ENCODE results near the gene FSIP1.
A peak's percentile ranks its signal among the peaks of the same experiment; 100 is the strongest.

FSIP1 gene

DNA sequence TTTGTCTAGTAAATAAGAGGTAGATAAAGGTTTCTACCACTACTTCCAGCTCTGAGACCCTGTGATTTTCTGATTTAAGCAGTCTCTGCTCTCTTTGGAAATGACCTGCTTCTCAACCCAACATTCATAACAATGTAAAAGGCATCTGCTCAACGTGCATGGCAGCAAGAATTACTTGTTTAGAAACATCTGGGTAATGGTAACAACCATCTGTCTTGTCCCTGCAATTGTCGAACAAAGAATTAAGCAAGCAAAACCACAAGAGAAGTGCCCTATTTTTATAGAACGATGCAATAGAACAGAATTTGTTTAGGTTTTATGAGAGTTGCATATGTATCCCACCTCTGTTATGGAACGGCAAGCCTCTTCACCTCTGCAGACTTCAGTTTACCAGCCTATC, 7.1 kb upstream of the FSIP1 start:
- Histone ChIP-seq H3K4me1 (ENCODE audit: control insufficient read depth, insufficient read depth, low read length) (peaks cover 34% of the 10 kb centered on the region), H3K36me3 (ENCODE audit: control insufficient read depth, insufficient read depth, low read length) (no peaks in the 10 kb centered on the region), H3K27me3 (ENCODE audit: control insufficient read depth, insufficient read depth, low read length) (no peaks in the 10 kb centered on the region), H3K4me3 (ENCODE audit: low read depth, low read length) (no peak overlapping the region), H3K9ac (ENCODE audit: low read depth, low read length) (no peak overlapping the region), H3K9me3 (ENCODE audit: control insufficient read depth, insufficient read depth, low read length) (no peaks in the 10 kb centered on the region)

DNA sequence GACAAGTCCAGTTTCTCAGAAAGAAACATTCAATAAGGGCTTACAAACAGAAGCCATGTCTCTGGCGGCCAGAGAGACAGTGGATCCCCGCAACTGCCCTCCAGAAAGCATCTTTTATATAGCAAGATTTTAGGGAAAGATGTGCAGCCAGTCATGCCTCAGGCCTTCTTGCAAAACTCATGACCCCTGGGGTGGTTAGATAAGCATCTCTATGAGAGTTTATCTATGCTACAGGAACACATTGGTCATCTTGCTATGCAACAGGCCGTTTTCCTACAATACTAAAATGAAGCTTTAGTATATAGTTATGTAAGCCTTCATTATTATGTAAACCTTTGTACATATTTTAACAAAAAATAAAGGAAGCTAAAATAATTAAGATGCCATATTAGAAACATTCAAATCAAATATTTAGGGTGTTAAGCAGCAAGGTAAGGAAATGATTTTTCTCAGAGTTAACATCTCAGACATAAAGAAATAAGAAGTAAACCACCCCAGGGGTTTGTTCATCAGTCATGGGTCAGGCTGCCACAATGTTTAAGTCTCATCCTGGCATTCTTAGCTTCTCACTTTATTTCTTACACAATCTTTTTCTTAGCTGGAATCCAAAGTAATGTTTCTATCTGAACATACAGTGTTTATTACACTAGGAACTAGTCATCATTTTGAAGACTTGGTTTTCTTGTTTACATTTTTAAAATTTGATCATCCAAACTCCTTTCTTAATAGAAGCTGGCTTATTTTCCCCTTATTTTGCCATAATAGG, 6.3 kb upstream of the FSIP1 start:
- peaks cover 34% of the 10 kb centered on the region for H3K4me1 ChIP-seq (ENCODE audit: control insufficient read depth, insufficient read depth, low read length)
- no peaks in the 10 kb centered on the region for H3K9me3 ChIP-seq (ENCODE audit: control insufficient read depth, insufficient read depth, low read length)
- no peaks in the 10 kb centered on the region for H3K36me3 ChIP-seq (ENCODE audit: control insufficient read depth, insufficient read depth, low read length)
- no peaks in the 10 kb centered on the region for H3K27me3 ChIP-seq (ENCODE audit: control insufficient read depth, insufficient read depth, low read length)
- H3K4me3 ChIP-seq (ENCODE audit: low read depth, low read length): no peak overlapping the region
- no peak overlapping the region for H3K9ac ChIP-seq (ENCODE audit: low read depth, low read length)

DNA sequence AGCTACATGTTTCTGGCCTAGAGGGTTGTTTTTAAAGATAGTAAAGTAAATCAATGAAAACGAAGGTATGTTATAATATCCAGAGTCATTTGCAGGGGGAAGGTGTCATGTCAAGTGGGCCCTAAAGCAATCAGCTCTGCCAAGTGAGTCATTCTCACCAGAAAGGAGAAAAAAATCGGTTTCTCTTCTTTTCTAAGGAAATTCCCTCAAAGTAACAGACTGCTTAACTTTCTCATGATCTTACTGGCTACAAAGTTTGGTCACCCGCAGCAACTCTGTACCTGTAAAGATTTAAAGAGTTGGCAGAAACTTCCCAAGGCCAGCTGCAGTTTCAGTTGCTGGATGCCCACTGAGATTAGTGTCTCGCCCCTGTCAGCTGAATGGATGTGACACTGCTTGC, 5.5 kb upstream of the FSIP1 start:
- Histone ChIP-seq H3K27me3 (ENCODE audit: control insufficient read depth, insufficient read depth, low read length) (no peaks in the 10 kb centered on the region), H3K4me1 (ENCODE audit: control insufficient read depth, insufficient read depth, low read length) (peaks cover 34% of the 10 kb centered on the region), H3K9ac (ENCODE audit: low read depth, low read length) (no peak overlapping the region), H3K36me3 (ENCODE audit: control insufficient read depth, insufficient read depth, low read length) (no peaks in the 10 kb centered on the region), H3K4me3 (ENCODE audit: low read depth, low read length) (no peak overlapping the region), H3K9me3 (ENCODE audit: control insufficient read depth, insufficient read depth, low read length) (no peaks in the 10 kb centered on the region)

DNA sequence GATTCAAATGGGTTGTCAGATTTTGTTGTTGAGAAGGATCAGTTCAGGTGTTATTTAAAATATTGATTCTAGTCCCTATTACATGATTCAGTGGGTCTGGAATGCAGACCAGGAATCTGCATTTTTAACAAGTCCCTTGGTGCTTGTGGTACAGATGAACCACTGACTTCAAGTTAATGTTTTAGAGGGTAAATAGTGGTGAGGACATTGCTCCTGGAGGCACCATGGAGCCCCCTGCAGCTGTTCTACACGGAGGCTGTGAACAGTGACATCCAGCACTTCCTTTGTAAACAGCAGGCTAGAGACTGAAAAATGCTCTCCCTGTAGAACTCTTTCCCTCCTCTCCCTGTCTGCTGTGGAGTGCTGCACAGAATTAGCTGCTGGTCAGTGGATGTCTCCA, 4.8 kb upstream of the FSIP1 start:
- Histone ChIP-seq H3K4me3 (ENCODE audit: low read depth, low read length) (no peak overlapping the region), H3K36me3 (ENCODE audit: control insufficient read depth, insufficient read depth, low read length) (no peaks in the 10 kb centered on the region), H3K9me3 (ENCODE audit: control insufficient read depth, insufficient read depth, low read length) (no peaks in the 10 kb centered on the region), H3K4me1 (ENCODE audit: control insufficient read depth, insufficient read depth, low read length) (peaks cover 34% of the 10 kb centered on the region), H3K9ac (ENCODE audit: low read depth, low read length) (no peak overlapping the region), H3K27me3 (ENCODE audit: control insufficient read depth, insufficient read depth, low read length) (no peaks in the 10 kb centered on the region)

DNA sequence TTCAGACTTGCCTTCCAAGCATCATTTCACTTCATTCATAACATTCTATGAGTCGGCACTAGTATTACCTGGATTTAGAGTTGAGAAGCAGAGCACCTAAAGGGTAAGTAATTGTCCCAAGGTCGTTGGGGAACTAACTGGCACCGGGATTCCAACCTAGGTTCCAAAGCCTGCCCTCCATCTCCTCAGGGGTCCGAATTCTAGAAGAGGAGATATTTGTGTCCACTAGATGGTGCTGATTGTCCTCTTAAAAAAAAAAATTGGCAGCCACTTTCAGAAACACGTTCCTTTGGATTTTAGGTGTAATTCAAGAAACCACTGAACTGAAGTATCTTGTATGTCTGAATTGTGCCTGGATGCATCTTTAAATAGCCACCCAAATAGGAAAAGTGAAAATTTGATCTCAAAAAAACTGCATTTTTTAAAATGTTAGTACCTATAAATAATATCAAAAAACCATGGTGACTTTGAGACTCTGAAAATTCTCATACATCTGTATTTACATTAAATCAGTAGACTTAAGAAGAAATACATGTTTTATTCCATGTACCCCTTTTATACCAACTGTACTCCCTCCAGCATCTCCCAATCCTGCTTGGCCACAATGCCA, 3.9 kb upstream of the FSIP1 start:
- Histone ChIP-seq H3K27me3 (ENCODE audit: control insufficient read depth, insufficient read depth, low read length) (no peaks in the 10 kb centered on the region), H3K36me3 (ENCODE audit: control insufficient read depth, insufficient read depth, low read length) (no peaks in the 10 kb centered on the region), H3K9ac (ENCODE audit: low read depth, low read length) (no peak overlapping the region), H3K9me3 (ENCODE audit: control insufficient read depth, insufficient read depth, low read length) (no peaks in the 10 kb centered on the region), H3K4me3 (ENCODE audit: low read depth, low read length) (no peak overlapping the region), H3K4me1 (ENCODE audit: control insufficient read depth, insufficient read depth, low read length) (peaks cover 34% of the 10 kb centered on the region)

DNA sequence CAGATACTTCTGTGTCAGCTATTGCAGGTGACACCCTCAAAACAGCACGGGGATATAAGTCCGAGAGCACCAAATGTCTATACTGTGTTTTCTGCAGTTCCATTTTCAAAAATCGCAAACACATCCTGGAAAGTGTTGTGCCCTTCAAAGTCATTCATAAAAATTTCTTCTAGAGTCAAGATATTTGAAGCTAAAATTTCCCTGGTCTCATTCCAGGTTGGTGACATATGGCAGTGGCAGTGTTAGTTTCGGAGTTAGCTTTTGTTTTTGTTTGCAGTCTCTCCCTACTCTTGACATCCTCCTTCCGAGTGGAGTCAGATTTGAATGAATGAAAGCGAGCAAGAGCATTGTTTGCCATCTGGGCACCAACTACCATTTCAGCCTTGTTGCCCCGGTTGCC, 3.2 kb upstream of the FSIP1 start:
- H3K4me3 ChIP-seq (ENCODE audit: low read depth, low read length): no peak overlapping the region
- H3K9ac ChIP-seq (ENCODE audit: low read depth, low read length): no peak overlapping the region
- H3K4me1 ChIP-seq (ENCODE audit: control insufficient read depth, insufficient read depth, low read length): peaks cover 34% of the 10 kb centered on the region

DNA sequence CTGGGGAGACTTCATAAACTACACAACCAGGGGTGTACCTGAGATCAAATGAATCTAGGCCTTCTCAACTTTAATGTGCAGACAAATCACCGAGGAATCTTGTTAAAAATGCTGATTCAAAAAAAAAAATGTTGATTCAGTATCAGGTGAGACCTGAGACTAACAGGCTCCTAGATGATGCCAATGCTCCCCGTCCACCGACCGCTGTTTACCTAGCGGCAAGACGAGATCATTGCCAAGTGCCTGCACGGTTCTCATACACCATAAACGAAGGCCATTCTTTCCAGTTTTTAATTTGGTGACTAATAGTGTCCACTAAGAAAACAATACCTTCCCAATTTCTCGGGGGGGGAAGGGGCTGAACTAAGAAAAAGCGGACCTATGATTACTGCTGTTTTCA, 2.5 kb upstream of the FSIP1 start:
- no peaks in the 10 kb centered on the region for H3K36me3 ChIP-seq (ENCODE audit: control insufficient read depth, insufficient read depth, low read length)
- H3K27me3 ChIP-seq (ENCODE audit: control insufficient read depth, insufficient read depth, low read length): no peaks in the 10 kb centered on the region
- H3K9me3 ChIP-seq (ENCODE audit: control insufficient read depth, insufficient read depth, low read length): no peaks in the 10 kb centered on the region
- no peak overlapping the region for H3K4me3 ChIP-seq (ENCODE audit: low read depth, low read length)
- no peak overlapping the region for H3K9ac ChIP-seq (ENCODE audit: low read depth, low read length)
- H3K4me1 ChIP-seq (ENCODE audit: control insufficient read depth, insufficient read depth, low read length): peaks cover 34% of the 10 kb centered on the region

More for the DNA sequence above, 3.2 kb upstream of the FSIP1 start:
- Histone ChIP-seq H3K9me3 (ENCODE audit: control insufficient read depth, insufficient read depth, low read length) (no peaks in the 10 kb centered on the region), H3K36me3 (ENCODE audit: control insufficient read depth, insufficient read depth, low read length) (no peaks in the 10 kb centered on the region), H3K27me3 (ENCODE audit: control insufficient read depth, insufficient read depth, low read length) (no peaks in the 10 kb centered on the region)

DNA sequence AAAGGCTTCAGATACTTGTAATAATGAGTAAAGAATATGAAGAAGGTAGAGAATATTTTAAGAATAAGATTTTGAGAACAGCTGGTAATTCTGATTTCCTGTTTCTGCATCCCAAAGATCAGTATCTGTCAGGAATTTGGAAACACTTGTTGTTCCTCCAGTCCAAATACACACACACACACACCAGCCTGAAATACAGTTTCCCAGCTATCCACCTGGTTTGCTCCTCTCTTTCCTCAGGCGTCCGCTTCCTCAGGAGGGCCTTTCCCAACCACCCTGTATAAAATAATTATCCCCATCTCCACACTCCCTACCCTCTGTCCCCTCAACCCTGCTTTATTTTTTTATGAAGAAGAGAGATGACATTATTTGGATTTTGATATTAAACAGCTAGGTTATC, 2.0 kb upstream of the FSIP1 start:
- H3K4me3 ChIP-seq (ENCODE audit: low read depth, low read length): no peak overlapping the region
- H3K4me1 ChIP-seq (ENCODE audit: control insufficient read depth, insufficient read depth, low read length): peaks cover 34% of the 10 kb centered on the region
- H3K36me3 ChIP-seq (ENCODE audit: control insufficient read depth, insufficient read depth, low read length): no peaks in the 10 kb centered on the region
- H3K9ac ChIP-seq (ENCODE audit: low read depth, low read length): no peak overlapping the region
- H3K9me3 ChIP-seq (ENCODE audit: control insufficient read depth, insufficient read depth, low read length): no peaks in the 10 kb centered on the region
- H3K27me3 ChIP-seq (ENCODE audit: control insufficient read depth, insufficient read depth, low read length): no peaks in the 10 kb centered on the region

DNA sequence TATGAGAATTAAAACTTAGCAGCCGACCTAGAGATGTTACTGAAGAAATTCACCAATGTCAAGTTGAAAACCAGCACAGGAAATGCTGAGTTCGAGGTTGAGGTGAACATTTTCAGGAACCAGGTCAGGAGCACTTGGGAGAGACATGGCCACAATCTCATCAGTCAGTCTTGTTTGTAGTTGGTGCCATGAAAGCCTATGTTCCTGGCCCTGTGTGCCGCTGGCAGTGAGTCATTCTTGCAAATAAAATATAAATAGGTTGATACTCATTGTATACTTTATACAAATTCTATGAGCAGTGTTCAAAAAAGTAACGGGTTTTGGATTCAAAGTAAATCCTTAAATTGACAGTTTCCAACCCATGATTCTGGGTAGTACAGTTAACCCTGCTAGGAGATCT, 1.5 kb upstream of the FSIP1 start:
- Histone ChIP-seq H3K4me1 (ENCODE audit: control insufficient read depth, insufficient read depth, low read length) (peaks cover 32% of the 10 kb centered on the region), H3K27me3 (ENCODE audit: control insufficient read depth, insufficient read depth, low read length) (no peaks in the 10 kb centered on the region), H3K9me3 (ENCODE audit: control insufficient read depth, insufficient read depth, low read length) (no peaks in the 10 kb centered on the region), H3K9ac (ENCODE audit: low read depth, low read length) (no peak overlapping the region), H3K4me3 (ENCODE audit: low read depth, low read length) (peak overlapping the region; percentile 81), H3K36me3 (ENCODE audit: control insufficient read depth, insufficient read depth, low read length) (no peaks in the 10 kb centered on the region)

DNA sequence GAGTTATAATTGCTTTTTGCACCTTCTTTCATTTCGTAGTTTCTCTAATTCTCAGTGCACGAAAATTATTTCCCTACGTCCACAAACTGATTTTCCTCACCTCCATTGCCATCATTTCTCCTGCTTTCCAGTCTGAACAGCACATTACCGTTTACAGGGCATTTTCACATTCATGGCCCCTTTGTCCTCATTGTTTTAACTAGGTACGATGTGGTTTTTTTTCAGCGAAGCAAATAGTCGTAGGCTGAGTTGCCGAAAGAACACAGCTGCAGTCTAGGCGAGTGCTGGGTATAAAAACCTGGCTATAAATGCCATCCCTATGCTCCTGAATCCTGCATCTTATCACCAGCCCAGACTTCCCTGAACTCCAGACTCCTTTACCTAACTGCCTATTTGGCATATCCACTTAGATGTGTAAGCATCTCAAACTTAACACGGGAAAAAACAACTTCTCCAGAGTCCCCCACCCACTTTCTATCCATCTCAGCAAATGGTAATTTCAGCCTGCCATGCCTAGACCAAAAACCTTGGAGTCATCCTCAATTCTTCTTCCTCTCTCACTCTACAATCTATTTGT, 691 bp upstream of the FSIP1 start:
- Histone ChIP-seq H3K9me3 (ENCODE audit: control insufficient read depth, insufficient read depth, low read length) (no peaks in the 10 kb centered on the region), H3K9ac (ENCODE audit: low read depth, low read length) (peak overlapping the region; percentile 62), H3K4me3 (ENCODE audit: low read depth, low read length) (peak overlapping the region; percentile 81), H3K27me3 (ENCODE audit: control insufficient read depth, insufficient read depth, low read length) (no peaks in the 10 kb centered on the region), H3K36me3 (ENCODE audit: control insufficient read depth, insufficient read depth, low read length) (no peaks in the 10 kb centered on the region), H3K4me1 (ENCODE audit: control insufficient read depth, insufficient read depth, low read length) (peaks cover 27% of the 10 kb centered on the region)

DNA sequence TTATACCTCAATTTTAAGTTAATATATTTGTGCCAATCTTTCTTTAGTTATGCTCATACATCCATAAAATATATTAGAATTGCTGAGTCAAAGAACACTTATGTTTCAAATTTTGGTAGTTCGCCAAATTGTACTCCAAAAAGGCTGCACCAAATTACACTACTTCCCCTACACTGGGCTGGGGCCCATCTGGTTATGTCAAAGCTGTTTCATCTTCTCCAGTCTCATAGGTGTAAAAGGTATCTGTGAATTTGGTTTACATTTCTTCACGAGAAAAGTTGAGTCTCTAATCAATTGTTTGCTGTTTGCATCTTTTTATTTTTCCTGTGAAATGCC, 706 bp downstream of the FSIP1 start:
- no peaks in the 10 kb centered on the region for H3K27me3 ChIP-seq (ENCODE audit: control insufficient read depth, insufficient read depth, low read length)
- H3K4me1 ChIP-seq (ENCODE audit: control insufficient read depth, insufficient read depth, low read length): peaks cover 24% of the 10 kb centered on the region
- no peaks in the 10 kb centered on the region for H3K36me3 ChIP-seq (ENCODE audit: control insufficient read depth, insufficient read depth, low read length)
- peak overlapping the region; percentile 48 for H3K4me3 ChIP-seq (ENCODE audit: low read depth, low read length)
- H3K9me3 ChIP-seq (ENCODE audit: control insufficient read depth, insufficient read depth, low read length): no peaks in the 10 kb centered on the region
- no peak overlapping the region for H3K9ac ChIP-seq (ENCODE audit: low read depth, low read length)
